GM21619 (cell line): ENCODE measurements around the gene BAIAP2L1.
"Not testable (repeated sequence)": the region's sequence is repeated elsewhere in the genome, so short reads cannot be mapped to it uniquely, and the experiment has no call there.

Source experiments
- ATAC-seq: cut with Tn5 transposase; IDR thresholded peaks from one replicate; pipeline ENCODE4 v1.9.1; 2021; ENCODE audit not compliant: unreplicated experiment

The BAIAP2L1 gene

DNA sequence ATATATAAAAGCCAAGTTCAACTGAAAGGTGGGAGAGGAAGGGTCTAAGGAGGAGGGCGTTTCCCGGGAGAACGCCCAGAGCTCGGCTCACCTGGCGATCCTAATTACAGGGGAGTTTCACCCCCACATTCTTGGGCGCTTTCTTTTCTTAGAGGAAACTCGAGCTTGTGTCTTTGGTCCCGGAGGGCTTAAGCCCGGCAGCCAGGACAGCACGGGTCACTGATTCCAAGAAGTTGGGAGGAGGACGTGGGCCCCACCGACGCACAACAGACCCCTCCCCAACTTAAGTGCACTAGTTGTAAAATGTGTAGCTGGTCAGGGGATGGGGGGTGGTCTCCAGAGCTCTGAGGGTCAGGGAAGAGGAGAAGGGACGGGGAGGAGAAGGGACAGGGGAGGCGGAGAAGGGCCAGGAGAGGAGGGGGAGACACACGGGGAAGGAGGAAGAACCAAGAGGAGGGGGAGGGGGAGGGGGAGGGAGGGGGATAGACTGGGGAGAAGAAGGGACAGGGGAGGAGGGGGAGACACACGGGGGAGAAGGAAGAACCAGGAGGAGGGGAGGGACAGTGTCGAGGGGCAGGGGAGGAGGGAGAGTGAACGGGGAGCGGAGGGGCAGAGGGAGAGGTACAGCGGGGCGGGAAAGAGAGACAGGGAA lies 874 bp downstream of the BAIAP2L1 start:
- no peak for ATAC-seq

GRCh38 chr7:98399462-98399861 lies 1.4 kb downstream of the BAIAP2L1 start:
- ATAC-seq: no peak

DNA sequence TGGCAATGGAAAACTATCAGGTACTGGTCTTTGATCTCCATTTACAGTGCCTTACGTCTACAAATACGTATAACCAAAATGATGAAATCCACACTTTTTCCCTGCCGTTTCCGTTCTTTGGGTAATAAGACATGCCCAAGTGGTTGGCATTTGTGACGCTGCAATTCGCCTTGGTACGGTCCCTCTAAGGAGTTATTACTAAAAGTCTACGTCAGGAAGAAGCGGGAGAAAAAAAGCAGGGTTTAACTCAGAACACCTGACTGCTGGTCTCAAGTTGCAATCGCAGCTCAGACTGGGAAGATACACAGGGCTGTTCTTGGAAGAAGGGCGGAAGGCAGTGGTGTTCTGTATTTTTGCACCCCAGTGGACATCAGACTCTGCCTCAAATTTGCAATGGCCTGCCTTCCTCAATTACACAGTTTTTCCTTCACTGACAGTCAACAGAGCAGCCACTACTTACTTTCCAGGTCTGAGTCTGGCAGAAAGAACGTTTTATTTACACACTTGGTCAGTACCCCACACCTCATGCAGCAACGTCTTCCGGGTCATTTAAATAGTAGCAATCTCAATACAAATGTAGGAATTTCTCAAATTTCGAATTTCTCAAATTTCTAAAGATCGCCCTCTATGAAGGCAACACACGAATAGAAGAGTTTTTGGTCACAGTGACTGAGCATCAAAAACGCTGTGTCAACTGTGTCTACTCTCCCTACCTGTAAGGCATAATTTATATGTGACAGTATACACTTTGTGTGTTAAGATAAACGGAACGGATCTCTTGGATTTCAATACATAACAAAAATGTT lies 2.1 kb downstream of the BAIAP2L1 start:
- no peak for ATAC-seq

DNA sequence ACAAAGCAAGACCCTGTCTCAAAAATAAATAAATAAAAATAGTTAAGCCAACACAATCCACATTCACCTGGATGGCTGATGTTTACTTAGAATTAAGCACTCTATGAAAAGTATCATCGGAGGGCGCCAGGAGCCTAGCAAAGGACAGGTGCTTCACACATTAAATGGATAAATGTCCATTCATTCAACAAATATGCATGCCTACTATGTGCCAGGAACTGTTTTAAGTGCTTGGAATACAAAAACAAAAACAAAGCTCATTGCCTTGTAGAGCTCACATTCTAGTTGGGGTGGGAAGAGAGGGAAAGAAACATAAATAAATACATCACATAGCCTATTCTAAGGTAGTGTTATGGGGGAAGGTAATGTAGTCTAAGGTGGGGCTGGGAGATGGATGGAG lies 4.1 kb downstream of the BAIAP2L1 start:
- no peak for ATAC-seq

DNA sequence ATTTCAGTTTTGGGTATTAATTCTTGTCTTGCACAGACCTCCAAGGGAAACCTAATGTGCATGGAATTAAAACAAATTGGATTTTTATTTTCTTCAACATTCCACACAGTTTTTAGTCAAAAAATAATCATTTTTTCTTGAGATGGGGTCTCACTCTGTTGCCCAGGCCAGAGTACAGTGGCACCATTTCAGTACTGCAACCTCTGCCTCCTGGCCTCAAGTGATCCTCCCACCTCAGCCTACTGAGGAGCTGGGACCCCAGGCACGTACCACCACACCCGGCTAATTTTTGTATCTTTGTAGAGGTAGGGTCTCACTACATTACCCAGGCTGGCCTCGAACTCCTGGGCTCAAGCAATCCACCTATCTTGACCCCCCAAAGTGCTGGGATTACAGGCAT lies 4.9 kb downstream of the BAIAP2L1 start:
- no peak for ATAC-seq

GRCh38 chr7:98395481-98395880 lies 5.4 kb downstream of the BAIAP2L1 start:
- ATAC-seq: no peak

DNA sequence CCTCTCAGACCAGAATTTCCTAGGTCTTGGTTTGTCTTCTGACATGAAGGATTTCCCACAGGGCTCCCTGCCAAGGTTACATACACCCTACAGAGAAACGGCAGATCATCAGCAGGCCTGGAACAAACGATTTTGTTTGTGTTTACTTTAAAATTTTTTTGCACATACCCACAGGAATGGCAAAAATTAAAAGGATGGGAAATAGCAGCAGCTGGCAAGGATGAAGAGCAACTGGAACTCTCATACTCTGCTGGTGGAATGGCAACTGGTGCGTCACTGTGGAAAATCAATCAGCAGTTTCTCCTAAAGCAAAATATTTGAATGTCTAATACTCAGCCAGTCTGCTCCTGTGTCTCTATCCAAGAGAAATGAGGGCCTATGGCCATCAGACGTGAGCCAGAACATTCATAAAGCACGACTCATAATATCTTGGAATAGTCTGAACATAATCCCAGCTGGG lies 6.5 kb downstream of the BAIAP2L1 start:
- ATAC-seq: no peak

DNA sequence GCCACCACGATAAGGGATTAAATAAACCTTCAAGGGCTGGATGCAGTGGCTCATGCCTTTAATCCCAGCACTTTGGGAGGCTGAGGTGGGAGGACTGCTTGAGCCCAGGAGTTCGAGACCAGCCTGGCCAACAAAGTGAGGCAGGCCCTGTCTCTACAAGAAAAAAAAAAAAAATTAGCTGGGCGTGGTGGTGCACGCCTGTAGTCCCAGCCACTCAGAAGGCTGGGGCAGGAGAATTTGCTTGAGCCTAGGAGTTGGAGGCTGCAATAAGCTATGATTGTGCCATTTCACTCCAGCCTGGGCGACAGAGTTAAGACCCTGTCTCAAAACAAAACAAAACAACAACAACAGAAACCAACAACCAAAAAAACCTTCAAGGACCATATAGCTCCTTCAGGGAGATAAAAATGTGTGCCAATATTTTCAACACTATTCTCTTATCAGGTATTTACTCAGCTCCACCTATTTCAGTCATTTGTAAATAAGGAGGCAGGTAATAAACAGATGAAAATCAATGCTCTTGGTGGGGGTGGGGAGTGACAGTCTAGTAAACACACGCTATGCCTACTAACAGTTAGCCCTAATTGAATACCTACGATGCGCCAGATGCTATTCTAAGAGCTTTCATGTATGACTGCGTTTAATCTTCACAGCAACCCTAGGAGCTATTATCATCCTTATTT lies 13.2 kb downstream of the BAIAP2L1 start:
- no peak for ATAC-seq

GRCh38 chr7:98387131-98387530 lies 13.8 kb downstream of the BAIAP2L1 start:
- ATAC-seq: no peak

DNA sequence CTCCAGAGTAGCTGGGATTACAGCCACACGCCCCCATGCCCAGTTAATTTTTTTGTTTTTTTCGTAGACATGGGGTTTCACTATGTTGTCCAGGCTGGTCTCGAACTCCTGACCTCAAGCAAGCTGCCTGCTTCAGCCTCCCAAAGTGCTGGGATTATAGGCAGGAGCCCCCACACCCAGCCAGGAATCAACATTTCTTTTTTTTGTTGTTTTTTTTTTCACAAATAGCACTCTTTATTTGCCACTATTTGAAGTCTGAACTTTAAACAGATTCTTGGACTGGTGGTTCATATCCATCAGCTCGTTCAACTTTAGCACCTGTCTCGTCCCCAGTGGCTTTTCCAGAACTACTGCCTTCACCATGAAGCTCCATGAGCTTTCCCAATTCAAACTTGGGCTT lies 15.4 kb downstream of the BAIAP2L1 start:
- not testable (repeated sequence) for ATAC-seq

DNA sequence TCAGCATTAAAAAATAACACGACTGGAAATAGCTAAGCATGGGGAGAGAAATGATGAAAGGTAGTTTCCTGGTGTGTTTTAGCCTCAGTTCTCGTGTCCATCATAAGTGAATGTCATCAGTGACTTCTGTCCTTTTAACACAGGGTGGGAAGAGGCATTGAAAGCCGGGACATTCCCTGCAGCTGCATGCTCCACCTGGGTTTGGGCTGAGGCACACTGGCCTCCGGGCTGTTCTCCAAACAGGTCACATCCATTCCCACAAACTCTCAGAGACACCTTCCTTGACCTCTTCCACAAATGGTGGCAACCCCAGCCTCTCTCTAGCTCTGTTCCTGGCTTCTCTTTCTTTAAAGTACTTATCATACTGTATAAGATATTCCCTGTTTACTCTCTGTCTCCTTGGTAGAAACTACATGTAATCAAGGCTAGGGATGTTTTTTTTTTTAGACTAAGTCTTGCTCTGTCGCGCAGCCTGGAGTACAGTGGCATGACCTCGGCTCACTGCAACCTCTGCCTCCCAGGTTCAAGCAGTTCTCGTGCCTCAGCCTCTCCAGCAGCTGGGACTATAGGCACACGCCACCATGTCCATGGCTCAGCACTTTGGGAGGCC lies 22.6 kb downstream of the BAIAP2L1 start:
- no peak for ATAC-seq

DNA sequence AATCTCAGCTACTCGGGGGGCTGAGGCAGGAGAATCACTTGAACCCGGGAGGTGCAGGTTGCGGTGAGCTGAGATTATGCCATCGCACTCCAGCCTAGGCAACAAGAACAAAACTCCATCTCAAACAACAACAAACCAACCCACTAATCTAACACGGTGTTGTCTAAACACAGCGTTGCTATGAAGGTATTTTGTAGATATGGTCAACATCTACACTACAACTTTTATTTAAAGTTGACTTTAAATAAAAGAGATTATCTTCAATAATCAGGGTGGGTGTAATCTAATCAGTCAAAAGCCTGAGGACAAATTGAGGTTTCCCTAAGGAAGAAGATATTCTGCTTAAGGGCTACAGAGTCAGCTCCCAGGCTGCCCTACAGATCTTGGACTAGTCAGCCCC lies 24.2 kb downstream of the BAIAP2L1 start:
- no peak for ATAC-seq

DNA sequence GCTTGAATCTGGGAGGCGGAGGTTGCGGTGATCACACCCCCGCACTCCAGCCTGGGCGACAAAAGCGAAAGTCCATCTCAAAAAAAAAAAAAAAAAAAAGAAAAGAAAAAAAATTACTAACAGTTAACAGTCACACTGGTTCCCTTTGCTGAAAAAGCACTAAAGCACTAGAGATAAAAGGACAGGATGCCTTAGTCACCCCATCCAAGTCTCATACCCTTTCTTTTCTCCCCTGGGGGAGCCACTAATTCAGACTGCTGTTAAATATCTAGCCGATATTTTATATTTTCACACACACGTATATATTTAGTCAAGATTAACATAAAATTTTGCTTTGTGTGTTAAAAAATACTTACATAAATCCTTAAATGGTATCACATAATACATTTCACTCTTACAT lies 25.2 kb downstream of the BAIAP2L1 start:
- no peak for ATAC-seq

GRCh38 chr7:98374285-98374680 lies 26.6 kb downstream of the BAIAP2L1 start:
- no peak for ATAC-seq

DNA sequence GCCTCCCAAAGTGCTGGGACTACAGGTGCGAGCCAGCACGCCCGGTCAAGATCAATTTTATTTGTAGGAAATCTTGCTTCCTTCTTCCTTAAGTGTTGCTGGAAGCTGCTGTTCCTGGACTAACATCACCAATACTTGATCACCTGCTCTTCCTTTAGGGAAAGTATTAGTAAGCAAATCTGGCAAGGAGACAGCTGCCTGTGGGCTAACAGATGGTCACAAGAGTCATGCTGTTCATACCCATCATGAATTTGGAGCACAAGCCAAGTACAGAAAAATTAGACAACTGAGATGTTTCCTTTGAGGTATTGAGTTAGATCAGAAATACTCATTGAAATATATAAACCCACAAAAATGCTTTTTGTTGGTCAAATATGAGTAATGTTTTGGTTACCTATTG lies 27.9 kb downstream of the BAIAP2L1 start:
- ATAC-seq: no peak

DNA sequence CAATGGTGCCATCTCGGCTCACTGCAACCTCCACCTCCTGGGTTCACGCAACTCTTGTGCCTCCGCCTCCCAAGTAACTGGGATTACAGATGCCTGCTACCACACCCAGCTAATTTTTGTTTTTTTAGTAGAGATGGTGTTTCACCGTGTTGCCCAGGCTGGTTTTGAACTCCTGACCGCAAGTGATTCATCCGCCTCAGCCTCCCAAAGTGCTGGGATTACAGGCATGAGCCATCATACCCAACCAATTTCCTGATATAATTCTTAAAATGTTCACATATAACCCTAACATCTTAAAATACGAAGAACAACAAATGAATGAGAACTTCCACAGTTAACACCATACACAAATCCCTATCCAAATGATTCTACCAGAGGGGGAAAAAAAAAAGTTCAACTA lies 31.2 kb downstream of the BAIAP2L1 start:
- ATAC-seq: no peak

- ATAC-seq: no peak
Measured at GRCh38 chr7:98368716-98369115, 32.2 kb downstream of the BAIAP2L1 start.

DNA sequence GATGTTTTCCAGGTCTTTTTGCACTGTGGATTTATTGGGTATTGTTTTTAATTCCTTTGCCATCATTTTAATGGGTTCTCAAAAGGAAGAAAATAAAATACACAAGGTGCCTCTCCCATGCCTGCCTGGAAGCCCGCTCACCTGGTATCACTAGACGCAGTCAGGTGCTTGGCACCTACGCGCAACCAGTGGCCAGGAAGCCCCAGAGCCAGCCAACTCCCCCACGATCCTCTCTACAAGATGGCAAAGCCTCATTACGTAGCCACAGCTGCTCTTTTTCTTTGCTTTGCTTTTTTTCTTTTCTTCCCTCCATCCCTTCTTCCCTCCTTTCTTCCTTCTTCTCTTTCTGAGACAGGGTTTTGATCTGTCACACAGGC lies 34.3 kb downstream of the BAIAP2L1 start:
- ATAC-seq: no peak

DNA sequence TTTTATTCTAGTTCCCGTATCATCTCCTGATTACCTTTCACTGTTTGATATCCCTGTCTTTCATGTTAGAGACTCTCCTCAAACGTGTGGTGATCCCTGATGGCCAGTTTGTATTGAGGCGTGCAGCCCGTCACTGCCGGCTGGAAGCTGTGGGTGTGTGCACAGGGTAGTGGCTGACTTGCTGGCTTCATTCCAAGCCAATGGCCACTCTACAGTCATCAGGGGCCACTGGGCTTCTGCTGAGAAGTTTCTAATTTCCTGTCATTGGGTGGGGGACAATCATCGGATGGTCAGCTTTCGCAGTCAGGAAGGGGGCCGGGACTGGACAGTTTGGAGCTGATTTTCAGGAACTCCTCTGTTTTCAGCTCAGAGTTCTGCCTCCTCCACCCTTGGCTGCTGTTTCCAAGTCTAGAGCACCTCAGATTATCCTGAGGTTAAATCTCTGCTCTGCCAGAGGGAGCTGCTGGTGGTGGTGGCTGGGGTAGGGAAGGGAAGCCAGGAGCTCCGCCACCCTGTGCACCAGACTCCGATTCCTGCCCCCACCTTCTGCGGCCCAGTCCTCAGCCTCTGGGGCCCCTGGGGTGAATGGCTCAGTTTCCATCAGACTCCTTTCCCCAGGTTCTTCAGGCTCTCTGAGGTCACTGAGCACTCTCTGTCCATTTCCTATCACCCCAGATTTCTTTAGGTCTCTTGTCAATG lies 34.9 kb downstream of the BAIAP2L1 start:
- no peak for ATAC-seq

- no peak for ATAC-seq
Measured at GRCh38 chr7:98364220-98364619, 36.7 kb downstream of the BAIAP2L1 start.

DNA sequence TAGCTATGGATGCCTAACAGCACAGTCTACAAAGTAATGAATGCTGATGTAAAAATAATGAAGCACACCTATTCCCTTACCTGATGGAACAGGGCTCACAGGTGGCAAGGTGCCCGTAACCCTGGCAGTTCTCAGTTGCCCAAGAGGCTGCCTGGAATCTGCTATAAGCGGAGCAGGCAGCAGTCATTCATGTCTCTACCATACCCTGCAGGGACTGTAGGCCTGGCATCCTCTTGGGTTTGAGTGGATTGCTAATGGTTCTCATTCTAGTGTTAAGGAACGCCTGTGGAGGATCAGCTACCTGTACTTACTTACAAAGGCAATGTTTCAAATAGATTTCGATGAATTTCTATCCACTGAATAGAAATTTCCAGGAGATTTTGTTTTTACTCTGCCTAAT lies 38.4 kb downstream of the BAIAP2L1 start:
- no peak for ATAC-seq
